Medulla oblongata (tissue), 1 donor: ENCODE results near the gene PALM.

Source experiments
- DNase-seq: peaks from one replicate; pipeline ENCODE4 v3.0.0-alpha.2; 2015; ENCODE audit errors: extremely low spot score

PALM gene

DNA sequence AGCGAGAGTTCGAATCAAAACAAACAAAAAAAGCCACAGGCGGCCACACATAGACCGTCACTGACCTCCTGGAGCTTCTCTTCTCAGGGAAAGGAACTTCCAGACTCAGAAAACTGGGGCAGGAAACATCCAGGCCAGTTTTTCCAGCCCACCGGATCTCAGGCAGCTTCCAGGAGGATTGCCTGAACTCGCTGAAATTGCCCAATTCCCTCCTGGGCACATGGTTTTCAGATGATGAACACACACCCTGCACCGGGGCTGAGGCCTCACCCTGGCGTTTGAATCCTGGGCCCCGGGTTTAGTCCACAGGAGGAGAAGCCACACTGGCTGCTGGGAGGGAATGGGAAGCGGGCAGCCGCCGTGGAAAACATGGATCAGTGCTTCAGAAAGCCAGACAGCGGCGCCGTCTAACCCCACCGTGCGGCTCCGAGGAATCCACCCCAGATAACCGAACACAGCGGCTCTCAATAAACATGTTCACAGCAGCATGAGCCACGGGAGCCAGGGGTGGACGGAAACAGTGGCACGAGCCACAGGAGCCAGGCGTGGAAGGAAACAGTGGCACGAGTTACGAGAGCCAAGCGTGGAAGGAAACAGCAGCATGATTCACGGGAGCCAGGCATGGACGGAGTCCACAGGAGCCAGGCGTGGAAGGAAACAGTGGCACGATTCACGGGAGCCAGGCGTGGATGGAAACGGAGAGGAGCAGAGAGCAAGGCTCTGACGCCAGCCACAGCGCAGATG, 70.3 kb downstream of the PALM start:
- no peak for DNase-seq

DNA sequence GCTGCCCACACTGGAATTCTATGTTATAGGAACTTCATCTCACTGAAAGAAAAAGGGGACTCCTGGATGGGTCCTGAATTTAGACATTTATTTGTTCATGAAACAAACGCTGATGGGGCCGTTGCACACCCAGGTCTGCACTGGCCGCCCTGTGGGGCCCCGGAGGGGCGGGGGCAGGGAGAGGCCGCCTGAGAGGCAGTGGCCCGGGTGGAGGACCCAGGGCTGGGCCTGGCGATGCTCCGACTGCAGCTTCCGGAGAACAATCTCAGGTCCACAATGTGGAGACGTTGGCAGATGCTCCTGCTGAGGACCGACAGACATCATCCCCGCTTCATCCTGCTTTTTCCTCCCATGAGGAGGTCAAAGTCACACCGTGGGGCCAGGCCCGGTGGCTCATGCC, 72.2 kb downstream of the PALM start:
- DNase-seq, result no peak

DNA sequence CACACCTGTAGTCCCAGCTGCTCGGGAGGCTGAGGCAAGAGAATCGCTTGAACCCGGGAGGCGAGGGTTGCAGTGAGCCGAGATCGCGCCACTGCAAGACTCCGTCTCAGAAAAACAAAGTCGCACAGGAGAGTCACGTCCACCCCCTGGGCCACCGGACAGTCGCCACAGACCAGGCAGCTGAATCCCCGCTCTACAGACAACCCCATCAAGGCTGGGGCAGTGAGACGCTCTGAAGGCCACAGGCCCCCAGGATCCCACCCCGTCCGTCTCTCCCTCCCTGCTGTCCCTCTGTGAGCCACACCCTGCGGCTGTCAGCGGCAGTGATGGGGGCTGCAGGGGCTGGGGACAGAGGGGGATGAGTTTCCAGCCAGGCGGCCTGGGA, 73.1 kb downstream of the PALM start:
- no peak for DNase-seq

DNA sequence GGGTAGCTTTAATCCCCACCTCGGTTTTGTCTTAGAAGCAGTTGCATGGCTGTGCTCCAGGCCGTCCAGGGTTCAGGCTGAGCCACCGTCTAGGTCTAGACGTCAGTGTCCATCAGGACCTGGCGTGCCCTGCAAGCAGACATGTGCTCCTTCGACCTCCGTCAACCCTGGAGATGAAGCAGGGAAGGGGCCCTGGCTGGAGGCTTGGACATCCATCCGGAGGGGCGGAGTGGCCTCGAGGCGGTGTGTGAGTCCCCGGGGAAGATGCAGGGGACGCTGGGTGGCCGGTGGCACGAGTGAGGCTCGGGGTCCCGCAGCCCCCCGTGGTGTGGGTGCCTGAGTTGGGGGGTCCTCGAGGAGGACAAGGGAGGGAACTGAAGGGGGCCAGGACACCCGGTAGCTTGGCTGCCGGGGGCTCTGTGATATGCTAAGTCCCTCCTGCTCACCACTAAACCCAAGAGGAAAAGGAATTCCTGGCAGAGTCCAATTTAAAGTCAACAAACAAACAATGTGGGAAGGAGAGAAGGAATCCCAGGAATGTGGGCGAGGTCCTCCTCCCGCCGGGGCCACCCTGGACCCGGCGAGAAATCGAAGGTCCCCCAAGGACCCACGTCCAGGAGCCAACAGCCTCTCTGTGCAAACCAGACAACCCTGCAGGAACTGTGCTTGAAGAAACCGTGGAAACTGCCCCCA, 73.6 kb downstream of the PALM start:
- no peak for DNase-seq

DNA sequence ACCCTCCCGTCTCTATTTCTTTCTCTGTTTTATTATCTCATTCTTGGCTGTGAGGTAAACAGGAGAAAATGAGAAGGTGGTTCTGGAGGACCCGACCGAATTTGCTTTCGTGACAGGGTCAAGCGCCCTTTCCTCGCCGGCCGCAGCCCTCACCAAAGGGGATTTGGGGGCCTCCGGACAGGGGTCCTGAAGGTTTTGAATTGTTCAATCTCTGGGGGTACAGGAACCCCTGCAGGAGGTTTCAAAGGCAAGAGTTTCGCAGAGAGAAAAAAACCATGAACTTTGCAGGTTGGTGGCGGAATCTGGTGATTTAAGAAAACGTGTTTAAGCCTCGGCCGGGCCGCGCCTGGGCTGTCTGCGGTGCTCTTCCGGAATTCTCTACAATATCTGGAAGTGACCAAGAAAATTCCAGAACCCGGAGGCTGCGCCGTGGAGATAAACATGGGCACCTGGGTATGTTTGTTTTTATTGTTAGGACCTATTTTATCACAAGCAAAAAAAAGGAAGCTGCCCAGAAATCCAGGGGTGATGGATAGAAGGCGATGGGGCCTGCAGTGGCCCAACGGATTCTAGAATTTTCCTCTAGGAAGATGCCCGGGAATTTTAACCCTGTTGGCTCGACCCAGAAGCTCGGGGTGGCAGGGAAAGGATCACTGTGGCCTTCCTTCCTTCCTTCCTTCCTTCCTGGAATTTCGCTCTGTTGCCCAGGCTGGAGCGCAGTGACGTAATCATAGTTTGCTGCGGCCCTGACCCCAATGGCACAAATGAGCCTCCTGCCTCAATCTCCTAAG, 74.3 kb downstream of the PALM start:
- no peak for DNase-seq

DNA sequence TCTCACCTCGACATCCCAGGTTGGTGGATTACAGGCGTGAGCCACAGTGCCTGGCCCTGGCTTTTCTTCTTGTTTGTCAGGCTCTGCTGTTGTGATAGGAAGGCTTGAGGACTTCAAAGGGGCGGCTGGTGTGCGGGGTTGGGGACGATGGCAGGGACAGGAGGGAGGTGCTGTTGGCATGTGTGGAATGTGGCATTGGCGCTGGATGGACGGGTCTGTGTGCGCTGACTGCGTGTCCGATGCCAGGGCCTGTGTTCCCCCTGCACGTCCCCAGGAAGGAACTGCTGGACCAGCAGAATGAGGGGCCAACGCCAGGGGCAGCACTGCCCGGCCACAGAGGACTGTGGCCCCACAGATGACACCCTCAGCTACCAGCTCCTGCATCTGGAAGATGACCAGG, 75.8 kb downstream of the PALM start:
- no peak for DNase-seq

DNA sequence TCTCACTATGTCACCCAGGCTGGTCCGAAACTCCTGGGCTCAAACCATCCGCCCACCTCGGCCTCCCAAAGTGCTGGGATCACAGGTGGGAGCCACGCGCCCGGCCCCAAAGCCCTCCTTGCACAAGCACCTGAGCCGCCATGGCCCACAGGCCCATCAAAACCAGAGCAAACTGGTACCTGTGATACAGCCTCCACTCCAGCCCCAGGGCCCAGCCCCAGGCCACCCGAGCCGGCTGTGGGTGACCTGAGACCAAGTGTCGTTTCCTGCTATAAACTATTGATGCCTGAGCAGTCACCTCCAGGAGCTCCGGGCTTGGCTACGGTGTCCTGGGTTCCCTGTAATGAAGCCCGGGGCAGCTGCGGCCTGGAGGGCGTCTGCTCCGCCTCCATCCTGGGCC, 78.8 kb downstream of the PALM start:
- DNase-seq, result no peak

DNA sequence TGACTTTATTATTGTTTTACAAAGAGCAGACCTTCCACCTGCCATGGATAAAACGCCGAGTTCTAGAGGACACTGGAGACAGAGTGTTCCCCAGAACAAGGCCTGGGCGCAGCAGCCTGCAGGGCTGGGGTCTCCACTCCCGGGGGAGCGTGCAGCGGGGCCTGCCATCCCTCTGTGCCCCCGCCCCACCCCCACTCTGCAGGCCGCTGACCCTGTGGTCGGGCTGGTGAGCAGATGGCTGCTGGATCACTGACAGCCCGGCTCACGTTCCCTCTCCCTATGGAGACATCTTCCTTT, 79.9 kb downstream of the PALM start:
- no peak for DNase-seq

DNA sequence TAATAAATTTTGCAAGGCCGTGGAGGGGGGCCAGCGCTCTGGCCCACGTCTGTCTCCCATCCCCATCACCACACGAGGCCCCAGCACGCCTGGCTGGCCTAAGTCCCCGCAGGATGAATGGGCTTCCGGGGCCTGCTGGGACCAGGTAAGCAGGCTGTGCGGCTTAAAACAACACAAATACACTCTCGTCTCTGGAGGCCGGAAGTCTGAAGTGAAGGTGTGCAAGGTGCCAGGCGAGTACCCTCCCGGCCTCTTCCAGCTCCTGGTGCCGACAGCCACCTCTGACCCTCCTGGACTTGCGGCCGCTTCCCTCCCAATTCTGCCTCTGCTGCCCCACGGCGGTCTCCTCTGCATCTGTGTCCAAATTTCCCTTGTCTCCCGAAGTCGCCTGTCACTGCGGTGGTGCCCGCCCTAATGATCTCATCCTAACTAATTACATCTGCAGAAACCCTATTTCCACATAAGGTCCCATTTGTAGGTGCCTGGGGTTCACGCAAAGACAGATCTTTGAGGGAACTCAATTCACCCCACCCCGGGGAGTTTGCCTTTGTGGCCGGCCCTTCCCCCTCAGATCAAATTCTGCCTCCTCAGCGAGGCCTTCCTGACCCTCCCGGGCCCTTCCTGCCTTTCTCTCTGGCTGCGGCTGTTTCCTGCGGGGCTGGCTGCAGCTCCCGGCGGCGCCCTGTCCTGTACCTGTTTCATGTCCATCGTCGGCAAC, 80.4 kb downstream of the PALM start:
- DNase-seq, result no peak

DNA sequence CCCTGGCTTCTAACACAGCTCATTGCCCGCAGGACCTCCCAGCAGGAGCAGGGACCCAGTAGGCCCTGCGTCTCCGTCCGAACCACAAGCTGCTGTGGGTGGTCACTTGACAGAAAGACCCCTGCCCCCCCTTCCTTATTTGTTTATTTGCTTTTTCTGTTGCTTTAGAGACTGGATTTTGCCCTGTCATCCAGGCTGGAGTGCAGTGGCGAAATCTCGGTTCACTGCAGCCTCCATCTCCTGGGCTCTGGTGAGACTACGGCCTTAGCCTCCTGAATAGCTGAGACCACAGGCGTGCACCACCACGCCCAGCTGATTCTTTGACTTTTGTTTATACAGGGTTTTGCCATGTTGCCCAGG, 80.9 kb downstream of the PALM start:
- DNase-seq, result no peak

DNA sequence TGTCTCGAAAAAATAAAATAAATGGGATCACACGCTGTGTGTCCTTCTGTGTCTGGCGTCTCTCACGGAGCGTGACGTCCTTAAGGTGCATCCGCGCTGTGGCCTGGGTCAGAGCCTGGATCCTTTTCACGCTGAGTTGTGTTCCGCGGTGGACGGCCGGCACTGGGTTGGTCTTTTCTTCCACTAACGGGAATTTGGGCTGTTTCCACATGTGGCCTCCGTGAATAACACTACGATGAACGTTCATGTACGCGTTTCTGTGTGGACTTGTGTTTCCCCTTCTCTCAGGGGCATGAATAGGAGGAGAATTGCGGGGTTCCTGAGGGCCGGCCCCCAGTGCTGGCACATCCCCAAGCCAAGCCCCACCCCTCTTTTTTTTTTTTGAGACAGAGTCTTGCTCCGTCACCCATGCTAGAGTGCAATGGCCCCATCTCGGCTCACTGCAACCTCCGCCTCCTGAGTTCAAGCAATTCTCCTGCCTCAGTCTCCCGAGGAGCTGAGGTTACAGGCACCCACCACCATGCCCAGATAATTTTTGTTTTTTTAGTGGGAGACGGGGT, 82.4 kb downstream of the PALM start:
- DNase-seq, result no peak

DNA sequence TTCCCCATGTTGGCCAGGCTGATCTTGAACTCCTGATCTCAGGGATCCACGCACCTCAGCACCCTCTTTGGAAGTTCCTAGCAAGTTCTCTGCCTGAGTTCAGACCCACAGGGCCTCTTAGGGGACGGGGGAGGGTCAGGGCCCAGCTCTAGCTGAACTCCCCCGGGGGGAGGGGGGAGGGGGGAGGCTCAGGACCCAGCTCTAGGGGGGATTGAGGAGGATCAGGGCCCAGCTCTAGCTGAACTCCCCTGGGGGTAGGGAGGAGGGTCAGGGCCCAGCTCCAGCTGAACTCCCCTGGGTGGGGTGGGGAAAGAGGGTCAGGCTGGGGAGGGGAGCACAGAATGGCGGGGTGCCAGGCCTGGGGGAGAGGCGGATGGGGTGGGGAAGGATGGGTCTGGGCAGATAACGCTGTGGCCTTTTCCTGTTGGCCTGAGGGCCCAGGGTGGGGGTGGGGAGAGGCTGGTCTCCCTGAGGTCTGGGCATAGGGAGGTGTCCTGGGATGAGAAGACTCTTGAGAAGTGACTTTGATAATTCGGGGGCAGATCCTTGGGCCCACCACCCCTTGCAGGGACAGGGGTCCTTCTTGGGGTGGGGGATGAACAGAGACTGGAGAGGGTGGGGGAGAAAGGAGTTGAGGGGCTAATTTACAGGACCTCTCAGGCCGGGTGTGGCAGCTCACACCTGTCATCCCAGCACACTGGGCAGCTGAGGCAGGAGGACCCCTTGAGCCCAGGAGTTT, 83.0 kb downstream of the PALM start:
- DNase-seq, result no peak

DNA sequence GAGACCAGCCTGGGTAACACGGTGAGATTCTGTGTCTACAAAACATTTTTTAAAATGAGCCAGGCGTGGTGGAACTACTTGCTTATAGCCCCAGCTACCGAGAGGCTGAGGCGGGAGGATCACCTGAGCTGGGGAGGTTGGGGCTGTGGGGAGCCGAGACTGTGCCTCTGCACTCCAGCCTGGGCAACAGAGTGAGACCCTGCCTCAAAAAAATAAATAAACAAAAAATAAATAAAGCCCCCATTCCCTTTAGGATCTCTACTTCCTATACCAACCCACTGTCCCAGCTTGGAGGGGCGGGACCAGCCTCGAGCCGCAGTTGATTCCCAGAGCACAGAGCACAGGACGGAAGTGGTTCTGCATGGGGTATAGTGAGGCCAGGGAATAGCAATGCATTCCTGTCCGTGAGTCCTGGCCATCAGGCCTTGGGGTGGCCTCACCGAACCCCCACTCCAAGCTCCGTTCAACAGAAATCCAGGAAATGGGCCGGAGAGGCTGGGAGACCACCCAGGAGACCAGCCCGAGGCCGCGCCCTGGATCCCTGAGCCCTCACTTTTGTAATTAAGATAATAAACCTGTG, 83.7 kb downstream of the PALM start:
- no peak for DNase-seq

DNA sequence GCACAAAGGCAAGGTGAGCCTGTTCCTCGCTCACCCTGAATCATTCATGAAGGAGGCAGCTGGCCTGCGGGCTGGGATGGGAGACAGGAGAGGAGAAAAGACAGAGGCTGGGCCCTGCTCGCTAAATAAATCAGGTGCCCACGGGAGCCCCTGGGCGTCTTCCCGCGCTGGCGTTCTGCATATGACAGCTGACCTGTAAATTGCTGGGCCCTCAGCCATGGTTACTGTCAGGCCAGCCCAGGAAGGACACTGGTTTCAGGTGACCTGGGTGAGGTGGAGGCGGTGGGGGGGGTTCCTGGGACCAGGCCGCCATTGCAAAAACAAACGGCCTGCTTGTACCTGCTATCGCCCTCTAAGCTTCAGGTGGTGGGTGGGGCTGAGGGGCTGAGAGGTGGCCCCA, 85.1 kb downstream of the PALM start:
- no peak for DNase-seq

DNA sequence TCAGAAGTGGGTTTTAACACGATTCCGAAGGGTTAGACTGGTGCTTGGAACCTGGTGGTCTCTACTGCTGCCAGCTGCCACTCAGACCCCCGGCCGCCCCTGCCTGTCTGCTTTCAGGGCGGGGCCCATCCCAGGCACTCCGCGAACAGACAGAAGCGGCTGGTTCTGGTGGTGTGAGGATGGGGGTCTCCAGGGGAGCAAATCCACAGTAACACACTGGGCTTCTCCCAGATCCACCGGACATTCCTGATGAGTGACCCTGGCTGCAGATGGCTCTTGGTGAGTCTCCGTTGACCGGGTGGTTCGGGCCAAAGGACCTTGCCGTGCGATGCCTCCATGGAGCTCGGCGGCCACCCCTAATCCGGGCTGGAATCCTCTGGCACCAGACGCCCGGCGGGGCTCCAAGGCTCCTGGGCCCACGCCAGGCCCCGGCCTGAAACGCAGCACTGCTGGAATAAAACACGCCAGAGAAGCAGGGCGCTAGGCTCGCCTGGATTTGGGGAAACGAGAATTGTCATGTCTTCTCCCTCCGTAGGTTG, 86.4 kb downstream of the PALM start:
- no peak for DNase-seq

DNA sequence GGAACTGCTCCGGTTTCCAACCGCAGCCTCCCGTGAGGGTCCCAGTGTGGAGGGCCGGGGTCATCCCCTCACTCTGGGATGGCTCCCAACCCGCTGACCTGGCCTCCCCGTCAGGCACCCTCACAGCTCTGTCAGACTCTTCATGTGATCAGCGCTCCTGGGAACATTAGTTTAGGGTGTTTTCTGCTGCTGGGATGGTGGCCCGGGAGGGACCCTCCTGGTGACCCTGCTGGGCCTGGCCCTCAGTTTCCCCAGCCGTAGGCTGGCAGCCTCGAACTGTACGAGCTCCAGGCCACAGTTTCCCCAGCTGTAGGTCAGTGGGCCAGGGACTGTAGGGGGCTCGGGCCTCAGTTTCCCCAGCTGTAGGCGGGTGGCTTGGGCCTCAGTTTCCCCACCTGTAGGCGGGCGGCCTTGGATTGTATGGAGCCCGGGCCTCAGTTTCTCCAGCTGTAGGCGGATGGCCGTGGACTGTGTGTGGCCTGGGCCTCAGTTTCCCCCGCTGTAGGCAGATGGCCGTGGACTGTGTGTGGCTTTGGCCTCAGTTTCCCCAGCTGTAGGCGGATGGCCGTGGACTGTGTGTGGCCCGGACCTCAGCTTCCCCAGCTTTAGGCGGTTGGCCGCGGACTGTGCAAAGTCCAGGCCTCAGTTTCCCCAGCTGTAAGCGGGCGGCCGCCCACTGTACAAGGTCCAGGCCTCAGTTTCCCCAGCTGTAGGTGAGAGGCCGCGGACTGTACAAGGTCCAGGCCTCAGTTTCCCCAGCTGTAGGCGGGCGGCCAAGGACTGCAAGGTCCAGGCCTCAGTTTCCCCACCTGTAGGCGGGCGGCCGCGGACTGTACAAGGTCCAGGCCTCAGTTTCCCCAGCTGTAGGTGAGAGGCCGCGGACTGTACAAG, 87.2 kb downstream of the PALM start:
- no peak for DNase-seq

DNA sequence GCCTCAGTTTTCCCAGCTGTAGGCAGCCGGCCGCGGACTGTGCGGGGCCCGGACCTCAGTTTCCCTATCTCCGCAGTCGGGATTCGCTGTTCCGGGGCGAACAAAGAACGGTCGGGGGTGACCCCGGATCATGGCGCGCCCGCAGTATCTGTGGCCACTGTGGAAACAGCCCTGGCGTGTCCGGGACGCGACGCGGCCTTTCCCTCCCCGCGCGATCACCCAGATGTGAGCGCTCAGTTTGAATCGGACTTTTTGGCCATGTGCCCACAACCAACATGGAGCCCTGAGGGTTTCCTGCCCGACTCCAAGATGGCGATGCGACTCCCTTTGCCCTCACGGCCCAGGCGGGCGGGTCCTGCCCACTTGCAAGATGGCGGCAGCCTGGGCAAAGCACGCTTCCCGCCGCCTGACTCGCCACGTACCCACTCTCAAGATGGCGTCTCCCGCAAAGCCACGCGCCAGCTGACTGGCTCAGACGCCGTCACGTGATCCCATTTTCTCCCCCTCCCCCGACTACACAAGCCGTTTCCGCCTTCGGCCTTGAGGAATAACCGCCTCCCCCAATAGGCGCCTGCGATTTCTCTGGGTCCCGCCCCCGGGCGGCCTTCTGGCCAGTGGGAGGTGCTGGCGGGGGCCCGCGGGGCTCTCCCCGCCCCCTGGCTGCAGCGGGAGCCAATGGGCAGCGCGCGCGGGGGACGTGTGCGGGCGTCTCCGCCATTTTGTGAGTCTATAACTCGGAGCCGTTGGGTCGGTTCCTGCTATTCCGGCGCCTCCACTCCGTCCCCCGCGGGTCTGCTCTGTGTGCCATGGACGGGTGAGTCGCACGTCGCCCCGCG, 88.2 kb downstream of the PALM start, which contains the start of gene PTBP1:
Gene PTBP1, plus strand, starts transcription at position 761 of the 836 bp plus-strand sequence. Its CDS starts 46 bp downstream, at position 807.
- peak; percentile 100 for DNase-seq
